ENCODE results near the gene CHAF1A.

The CHAF1A gene

DNA sequence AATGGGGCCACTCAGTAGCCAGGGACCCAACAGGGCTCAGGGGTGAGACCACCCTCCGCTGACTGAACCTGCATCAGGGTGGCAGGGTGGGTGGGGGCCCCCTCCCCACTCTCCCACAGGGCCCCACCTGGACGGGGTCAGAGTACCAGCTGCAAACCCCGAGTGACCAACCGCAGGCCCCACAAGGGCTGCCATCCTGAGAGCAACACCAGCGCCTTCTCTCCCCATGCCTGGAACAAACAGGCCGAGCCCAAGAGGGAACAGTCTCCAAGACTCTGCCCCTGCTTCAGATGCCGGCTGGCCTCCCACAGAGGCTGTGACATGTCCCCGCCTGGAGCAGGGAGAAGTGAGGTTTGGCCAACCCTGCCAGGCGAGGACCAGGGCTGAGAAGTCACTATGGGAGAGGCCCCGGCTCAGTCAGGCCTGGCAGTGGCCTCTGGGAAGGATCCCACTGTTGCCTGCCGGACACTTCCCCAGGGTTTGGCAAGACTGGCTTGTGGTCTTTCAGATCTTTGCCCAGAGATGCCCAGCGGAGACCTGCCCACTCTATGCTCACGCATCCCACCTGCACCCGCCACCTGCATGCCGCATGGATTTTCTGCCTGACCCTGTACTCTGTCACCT lies 31.9 kb upstream of the CHAF1A start:
- in situ Hi-C loops (cut with MboI; ENCODE audit: low sequenced_read_pairs, unreplicated experiment): no loop called here
- TF ChIP-seq CTCF (IDR thresholded peaks at IDR 0.05; ENCODE audit: borderline replicate concordance, control extremely low read depth, extremely low read depth, insufficient read depth, missing control alignments): no peak
- DNase-seq (ENCODE audit: low spot score): no peak

GRCh38 chr19:4371247-4372164 lies 30.9 kb upstream of the CHAF1A start:
- no peak for TF ChIP-seq CTCF (IDR thresholded peaks at IDR 0.05; ENCODE audit: borderline replicate concordance, control extremely low read depth, extremely low read depth, insufficient read depth, missing control alignments)
- no peak for DNase-seq (ENCODE audit: low spot score)
- in situ Hi-C loops (cut with MboI; ENCODE audit: low sequenced_read_pairs, unreplicated experiment): no loop called here

GRCh38 chr19:4372165-4373012 lies 30.1 kb upstream of the CHAF1A start:
- no peak for DNase-seq (ENCODE audit: low spot score)
- in situ Hi-C loops (cut with MboI; ENCODE audit: low sequenced_read_pairs, unreplicated experiment): no loop called here
- no peak for TF ChIP-seq CTCF (IDR thresholded peaks at IDR 0.05; ENCODE audit: borderline replicate concordance, control extremely low read depth, extremely low read depth, insufficient read depth, missing control alignments)

DNA sequence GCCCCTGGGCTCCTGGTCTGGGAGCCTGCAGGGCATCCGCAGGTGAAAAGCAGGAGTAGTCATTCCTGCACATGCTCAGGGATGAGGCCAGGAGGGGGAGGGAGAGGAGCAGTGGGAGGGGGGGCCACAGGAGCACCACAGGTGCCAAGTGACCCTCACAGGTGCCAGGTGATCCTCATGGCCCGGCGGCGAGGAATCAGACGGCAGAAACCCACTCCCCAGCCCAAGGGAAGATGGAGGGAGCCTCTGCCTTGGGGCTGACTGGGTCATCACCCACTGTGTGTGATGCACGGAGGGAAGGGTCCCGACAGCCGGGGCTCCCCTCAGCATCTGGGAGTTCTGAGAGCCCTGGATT lies 29.4 kb upstream of the CHAF1A start:
- in situ Hi-C loops (cut with MboI; ENCODE audit: low sequenced_read_pairs, unreplicated experiment): no loop called here
- DNase-seq (ENCODE audit: low spot score): no peak

DNA sequence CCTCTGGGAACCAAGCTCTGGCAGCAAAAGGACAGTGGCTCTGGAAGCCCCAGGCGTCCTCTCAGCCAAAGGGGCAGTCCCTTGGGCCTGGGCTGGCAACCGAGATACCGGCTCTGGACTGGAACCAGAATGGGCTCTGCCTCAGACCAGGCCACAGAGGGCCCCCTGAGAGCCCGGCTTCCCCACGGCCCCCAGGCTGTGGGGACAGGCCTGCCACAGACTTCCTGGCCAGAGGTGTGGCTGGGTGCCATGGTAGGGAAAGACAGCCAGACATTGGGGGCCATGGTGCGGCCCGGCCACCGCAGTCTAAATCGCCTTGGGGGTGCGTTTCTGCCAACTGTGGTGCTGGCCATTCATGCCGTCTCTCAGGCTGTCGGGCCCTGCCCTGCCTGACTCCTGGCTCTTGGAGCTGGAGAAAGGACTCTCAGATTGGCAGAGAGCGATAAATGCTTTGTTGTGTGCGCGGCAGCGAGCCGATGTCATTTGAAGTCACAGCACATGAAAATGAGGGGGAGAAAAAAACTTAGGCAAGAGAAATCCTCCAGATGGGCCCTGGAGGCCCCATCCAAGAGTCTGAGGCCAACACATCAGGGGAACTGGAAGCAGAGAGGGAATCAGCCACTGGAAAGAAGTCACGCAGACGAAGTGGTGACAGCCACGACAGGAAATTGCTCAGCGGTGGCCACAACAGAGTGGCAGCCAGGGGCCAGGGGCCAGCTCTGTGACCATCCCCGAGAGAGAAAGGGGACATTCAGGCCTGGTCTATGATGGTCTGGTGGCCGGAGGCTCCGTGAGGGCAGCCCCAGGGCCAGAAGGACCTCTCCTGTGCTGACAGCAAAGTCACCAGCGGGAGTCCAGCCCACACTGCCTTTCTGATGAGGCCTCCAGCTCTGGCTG lies 28.6 kb upstream of the CHAF1A start:
- in situ Hi-C loops (cut with MboI; ENCODE audit: low sequenced_read_pairs, unreplicated experiment): no loop called here
- no peak for DNase-seq (ENCODE audit: low spot score)
- TF ChIP-seq CTCF (IDR thresholded peaks at IDR 0.05; ENCODE audit: borderline replicate concordance, control extremely low read depth, extremely low read depth, insufficient read depth, missing control alignments): no peak

More for the DNA sequence above, 29.4 kb upstream of the CHAF1A start:
- TF ChIP-seq CTCF (IDR thresholded peaks at IDR 0.05; ENCODE audit: borderline replicate concordance, control extremely low read depth, extremely low read depth, insufficient read depth, missing control alignments): no peak
